Stimulated activated CD8-positive, alpha-beta memory T cell treated with anti-CD3 and anti-CD28 coated beads, Interleukin-4, amount 100 ng/mL, for 1 hour (primary cell): ENCODE measurements around the gene ING1.
"Not testable (repeated sequence)": the region's sequence is repeated elsewhere in the genome, so short reads cannot be mapped to it uniquely, and the experiment has no call there.

ENCODE experiments used
- DNase-seq, 2 donors: peaks; one replicate each; pipeline ENCODE4 v3.0.0-alpha.2; 2020; ENCODE audit warnings: low read depth in 2 of 2, low spot score in 1 of 2

The ING1 gene

GRCh38 chr13:110714797-110715394 lies 1.4 kb downstream of the ING1 start:
- peak in 1 of 2 donors; percentile 19 for DNase-seq

- DNase-seq = peak; percentile 84 to 92
These were observed 2.1 kb downstream of the ING1 start for GRCh38 chr13:110715395-110716246.

GRCh38 chr13:110716247-110716515 lies 2.7 kb downstream of the ING1 start:
- DNase-seq = no peak

GRCh38 chr13:110719036-110719710 lies 5.7 kb downstream of the ING1 start:
- no peak for DNase-seq

GRCh38 chr13:110722971-110723370 lies 9.5 kb downstream of the ING1 start:
- DNase-seq = no peak

GRCh38 chr13:110723598-110723997 lies 10.1 kb downstream of the ING1 start:
- DNase-seq = no peak

- not testable (repeated sequence) for DNase-seq
These were observed 12.7 kb downstream of the ING1 start for GRCh38 chr13:110726153-110726552.

GRCh38 chr13:110726726-110727125 lies 13.2 kb downstream of the ING1 start:
- peak in 1 of 2 donors; percentile 29 for DNase-seq

GRCh38 chr13:110731072-110731471 lies 17.6 kb downstream of the ING1 start:
- DNase-seq = no peak

- no peak for DNase-seq
These were observed 21.1 kb downstream of the ING1 start for GRCh38 chr13:110734561-110734960.

- DNase-seq = no peak
These were observed 24.1 kb downstream of the ING1 start for GRCh38 chr13:110737555-110737954.

- no peak for DNase-seq
These were observed 30.2 kb downstream of the ING1 start for GRCh38 chr13:110743687-110744086.

- no peak for DNase-seq
These were observed 32.9 kb downstream of the ING1 start for GRCh38 chr13:110746438-110746837.

GRCh38 chr13:110748271-110748670 lies 34.8 kb downstream of the ING1 start:
- no peak for DNase-seq

- DNase-seq = no peak
These were observed 42.7 kb downstream of the ING1 start for GRCh38 chr13:110756219-110756631.

- DNase-seq = no peak
These were observed 43.8 kb downstream of the ING1 start for GRCh38 chr13:110757296-110757695.

GRCh38 chr13:110758195-110758805 lies 44.8 kb downstream of the ING1 start:
- no peak for DNase-seq

GRCh38 chr13:110759710-110760109 lies 46.2 kb downstream of the ING1 start:
- no peak for DNase-seq

- no peak for DNase-seq
These were observed 47.1 kb downstream of the ING1 start for GRCh38 chr13:110760611-110761010.

- no peak for DNase-seq
These were observed 53.4 kb downstream of the ING1 start for GRCh38 chr13:110766671-110767430.

GRCh38 chr13:110767476-110767875 lies 54.0 kb downstream of the ING1 start:
- DNase-seq = no peak
